T-helper 17 cell (primary cell): ENCODE data around the gene CDC5L. TPM values are rescaled to one million over a fixed set of nuclear protein-coding genes. Genes with fewer than 3 reads are reported as not detected.
A peak's percentile ranks its signal among the peaks of the same experiment; 100 is the strongest.

Experiments
- ATAC-seq: fragments of 150-1000 bp; cut with Tn5 transposase; 2 replicates; pipeline ENCODE4 v1.10.0; 2021; ENCODE audit warnings: mild to moderate bottlenecking, moderate library complexity
- DNase-seq, 3 donors: peaks; one replicate each; pipeline versions ENCODE4 v3.0.0 to v3.0.0-alpha.2; 2020 to 2021
- H3K9me3 ChIP-seq: one replicate; pipeline ENCODE4 v1.7.0; 2013; ENCODE audit warnings: low read length, mild to moderate bottlenecking; ENCODE audit not compliant: control insufficient read depth, poor library complexity, severe bottlenecking
- H3K27ac Mint-ChIP-seq: one replicate; pipeline ENCODE4 v1.8.0; 2022; ENCODE audit warnings: mild to moderate bottlenecking, moderate library complexity, mixed read lengths
- H3K27me3 Mint-ChIP-seq: one replicate; pipeline ENCODE4 v1.8.0; 2022; ENCODE audit warnings: mixed read lengths
- H3K36me3 Mint-ChIP-seq: one replicate; pipeline ENCODE4 v1.8.0; 2022; ENCODE audit warnings: low read depth, mixed read lengths
- H3K4me1 Mint-ChIP-seq: one replicate; pipeline ENCODE4 v1.8.0; 2022; ENCODE audit warnings: mild to moderate bottlenecking, mixed read lengths
- H3K4me3 Mint-ChIP-seq: one replicate; pipeline ENCODE4 v1.8.0; 2022; ENCODE audit warnings: mild to moderate bottlenecking, moderate library complexity, mixed read lengths
- total RNA-seq, 4 donors: library from RNA in 2 of 4; stranded (reverse) in 2 of 4; gene quantifications; one replicate each; pipeline ENCODE4 v1.2.3 and lab custom pipeline; 2022 to 2026

The CDC5L gene
- total RNA-seq, 2 donors from 2014 or later, result 17.8 to 24.7 TPM

DNA sequence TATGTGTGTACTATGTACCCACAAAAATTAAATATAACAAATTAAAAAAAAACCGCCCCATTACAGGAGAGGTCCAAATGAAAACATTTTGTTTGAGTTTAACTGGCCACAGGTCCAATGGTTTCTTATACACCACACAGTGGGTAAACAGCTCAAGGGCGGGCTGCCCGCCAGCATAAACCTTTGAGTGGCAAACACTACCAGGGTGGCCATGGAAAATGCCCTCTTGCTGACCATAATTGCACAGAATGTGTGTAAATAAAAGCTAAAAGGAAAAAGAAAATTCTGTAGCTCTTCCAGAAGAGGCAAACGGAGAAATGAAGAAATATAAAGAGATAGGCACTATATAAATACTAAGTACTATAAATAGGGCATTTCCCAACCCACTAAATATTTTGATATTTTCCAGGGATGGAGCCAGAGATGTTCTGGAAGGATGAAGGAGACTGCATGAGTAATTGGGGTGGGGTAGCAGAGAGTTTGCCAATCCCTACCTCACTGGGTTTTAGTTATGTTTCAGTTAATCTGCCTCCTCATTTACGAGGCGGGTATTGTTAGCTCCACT, 1.1 kb upstream of the CDC5L start:
- no peak for ATAC-seq
- Mint-ChIP-seq H3K4me3 (peak overlapping the region; percentile 97), H3K27ac (peak overlapping the region; percentile 98), H3K27me3 (peaks cover 12% of the 10 kb centered on the region), H3K4me1 (peaks cover 38% of the 10 kb centered on the region), H3K36me3 (peaks cover 3% of the 10 kb centered on the region)
- no peak for DNase-seq
- H3K9me3 ChIP-seq, result no peaks in the 10 kb centered on the region

- no peaks in the 10 kb centered on the region for H3K9me3 ChIP-seq
- DNase-seq, result no peak
- H3K4me1 Mint-ChIP-seq, result peaks cover 42% of the 10 kb centered on the region
- ATAC-seq, result peak; percentile 24
- H3K4me3 Mint-ChIP-seq, result peak overlapping the region; percentile 97
- peaks cover 3% of the 10 kb centered on the region for H3K36me3 Mint-ChIP-seq
- H3K27ac Mint-ChIP-seq, result peak overlapping the region; percentile 98
- H3K27me3 Mint-ChIP-seq, result peaks cover 7% of the 10 kb centered on the region
Observed at GRCh38 chr6:44386929-44387345, 569 bp upstream of the CDC5L start.

- no peak for ATAC-seq
- peaks cover 3% of the 10 kb centered on the region for H3K36me3 Mint-ChIP-seq
Observed at GRCh38 chr6:44388135-44388487, 605 bp downstream of the CDC5L start.

DNA sequence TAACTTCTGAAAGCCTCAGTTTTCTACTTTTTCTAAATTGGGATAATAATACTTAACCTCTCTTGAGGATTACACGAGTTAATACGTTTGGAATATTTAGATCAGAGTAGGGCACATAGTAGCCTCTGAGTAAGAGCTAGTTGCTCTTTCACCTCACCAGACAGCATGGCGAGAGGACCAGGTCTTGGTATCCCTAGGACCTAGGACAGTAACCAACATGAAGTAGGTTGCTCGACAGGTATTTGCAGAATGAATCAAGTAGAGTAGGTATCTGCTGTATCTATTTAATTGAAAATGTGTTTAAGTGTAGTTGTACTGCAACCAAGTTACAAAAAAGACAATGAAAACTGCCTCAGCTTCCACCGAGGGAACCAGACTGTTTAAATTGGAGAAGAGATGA, 1.4 kb downstream of the CDC5L start:
- DNase-seq (no peak), ATAC-seq (no peak)
- H3K27ac Mint-ChIP-seq, result peak overlapping the region; percentile 98
- peaks cover 5% of the 10 kb centered on the region for H3K27me3 Mint-ChIP-seq
- H3K36me3 Mint-ChIP-seq, result peaks cover 3% of the 10 kb centered on the region
- H3K4me3 Mint-ChIP-seq, result peak overlapping the region; percentile 97
- H3K9me3 ChIP-seq, result no peaks in the 10 kb centered on the region
- H3K4me1 Mint-ChIP-seq, result peaks cover 44% of the 10 kb centered on the region

More at GRCh38 chr6:44388135-44388487, 605 bp downstream of the CDC5L start:
- Mint-ChIP-seq H3K4me3 (peak overlapping the region; percentile 97), H3K27ac (peak overlapping the region; percentile 98), H3K4me1 (peaks cover 44% of the 10 kb centered on the region), H3K27me3 (peaks cover 5% of the 10 kb centered on the region)
- no peaks in the 10 kb centered on the region for H3K9me3 ChIP-seq
- DNase-seq, result peak in 1 of 3 donors; percentile 6

- Mint-ChIP-seq H3K27ac (peak overlapping the region; percentile 98), H3K4me1 (peaks cover 51% of the 10 kb centered on the region)
Observed at GRCh38 chr6:44390158-44390683, 2.7 kb downstream of the CDC5L start.

GRCh38 chr6:44395501-44395900, 8.0 kb downstream of the CDC5L start:
- Mint-ChIP-seq H3K27me3 (no peaks in the 10 kb centered on the region), H3K4me3 (no peak overlapping the region), H3K4me1 (peaks cover 33% of the 10 kb centered on the region), H3K36me3 (peaks cover 2% of the 10 kb centered on the region), H3K27ac (no peak overlapping the region)
- DNase-seq (no peak), ATAC-seq (no peak)
- no peaks in the 10 kb centered on the region for H3K9me3 ChIP-seq

More at GRCh38 chr6:44390158-44390683, 2.7 kb downstream of the CDC5L start:
- H3K9me3 ChIP-seq, result no peaks in the 10 kb centered on the region
- peaks cover 3% of the 10 kb centered on the region for H3K36me3 Mint-ChIP-seq
- ATAC-seq, result no peak
- H3K27me3 Mint-ChIP-seq, result no peaks in the 10 kb centered on the region
- H3K4me3 Mint-ChIP-seq, result peak overlapping the region; percentile 97
- no peak for DNase-seq

- Mint-ChIP-seq H3K27me3 (no peaks in the 10 kb centered on the region), H3K4me3 (no peak overlapping the region), H3K36me3 (peaks cover 7% of the 10 kb centered on the region), H3K4me1 (peaks cover 26% of the 10 kb centered on the region), H3K27ac (no peak overlapping the region)
- no peak for DNase-seq
- no peaks in the 10 kb centered on the region for H3K9me3 ChIP-seq
- ATAC-seq, result no peak
Observed at GRCh38 chr6:44396968-44397367, 9.5 kb downstream of the CDC5L start.

GRCh38 chr6:44397424-44398164, 10.1 kb downstream of the CDC5L start:
- Mint-ChIP-seq H3K27me3 (no peaks in the 10 kb centered on the region), H3K27ac (no peak overlapping the region), H3K4me1 (peaks cover 26% of the 10 kb centered on the region), H3K4me3 (no peak overlapping the region), H3K36me3 (peaks cover 7% of the 10 kb centered on the region)
- DNase-seq, result no peak
- no peaks in the 10 kb centered on the region for H3K9me3 ChIP-seq
- no peak for ATAC-seq

DNA sequence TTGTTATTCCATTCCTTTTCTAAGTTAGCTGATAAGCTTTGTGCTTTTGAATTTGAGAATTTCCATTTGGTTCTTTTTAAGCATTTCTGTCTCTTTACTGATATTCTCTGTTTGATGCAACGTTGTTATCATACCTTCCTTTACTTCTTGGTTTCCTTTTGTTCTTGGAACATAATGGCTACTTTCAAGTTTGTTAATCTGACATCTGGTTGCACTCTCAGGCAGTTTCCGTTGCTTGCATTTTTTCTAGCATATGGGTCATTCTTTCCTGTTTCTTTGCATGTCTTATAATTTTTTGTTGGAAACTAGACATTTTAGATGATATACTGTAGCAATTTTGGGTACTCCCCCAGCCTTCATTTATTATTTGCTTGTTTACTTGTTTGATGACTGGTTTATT, 12.5 kb downstream of the CDC5L start:
- peaks cover 12% of the 10 kb centered on the region for H3K36me3 Mint-ChIP-seq
- ATAC-seq, result no peak
- no peaks in the 10 kb centered on the region for H3K9me3 ChIP-seq
- no peak overlapping the region for H3K4me3 Mint-ChIP-seq
- DNase-seq, result no peak
- H3K4me1 Mint-ChIP-seq, result peaks cover 27% of the 10 kb centered on the region
- H3K27me3 Mint-ChIP-seq, result no peaks in the 10 kb centered on the region
- H3K27ac Mint-ChIP-seq, result no peak overlapping the region

DNA sequence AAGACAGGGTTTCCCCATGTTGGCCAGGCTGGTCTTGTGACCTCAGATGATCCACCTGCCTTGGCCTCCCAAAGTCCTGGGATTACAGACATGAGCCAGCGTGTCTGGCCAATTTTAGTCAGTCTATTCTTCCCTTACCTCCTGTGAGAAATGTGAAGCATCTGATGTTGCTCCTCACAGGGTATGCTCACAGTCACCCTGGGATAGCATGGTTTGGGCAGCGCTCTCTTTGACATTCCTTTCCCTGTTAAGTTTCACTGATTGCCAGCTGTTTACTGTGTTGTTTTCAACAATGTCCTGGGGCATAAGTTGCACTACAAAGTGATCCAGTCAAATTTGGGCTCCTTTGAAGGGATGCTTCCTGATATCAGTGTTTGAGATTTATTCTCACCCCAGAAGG, 13.1 kb downstream of the CDC5L start:
- Mint-ChIP-seq H3K27ac (no peak overlapping the region), H3K4me1 (peaks cover 23% of the 10 kb centered on the region), H3K4me3 (no peak overlapping the region), H3K36me3 (peaks cover 12% of the 10 kb centered on the region), H3K27me3 (no peaks in the 10 kb centered on the region)
- no peaks in the 10 kb centered on the region for H3K9me3 ChIP-seq
- ATAC-seq (no peak), DNase-seq (no peak)

GRCh38 chr6:44401138-44401537, 13.6 kb downstream of the CDC5L start:
- Mint-ChIP-seq H3K4me3 (no peak overlapping the region), H3K27me3 (no peaks in the 10 kb centered on the region), H3K4me1 (peaks cover 22% of the 10 kb centered on the region), H3K36me3 (peaks cover 12% of the 10 kb centered on the region), H3K27ac (no peak overlapping the region)
- DNase-seq (no peak), ATAC-seq (no peak)
- no peaks in the 10 kb centered on the region for H3K9me3 ChIP-seq

GRCh38 chr6:44404022-44404714, 16.7 kb downstream of the CDC5L start:
- Mint-ChIP-seq H3K27me3 (no peaks in the 10 kb centered on the region), H3K4me1 (peaks cover 25% of the 10 kb centered on the region), H3K36me3 (peaks cover 14% of the 10 kb centered on the region), H3K4me3 (no peak overlapping the region), H3K27ac (peak overlapping the region; percentile 62)
- ATAC-seq (no peak), DNase-seq (no peak)
- H3K9me3 ChIP-seq, result no peaks in the 10 kb centered on the region

GRCh38 chr6:44404715-44405099, 17.2 kb downstream of the CDC5L start:
- Mint-ChIP-seq H3K27me3 (no peaks in the 10 kb centered on the region), H3K4me1 (peaks cover 23% of the 10 kb centered on the region), H3K4me3 (no peak overlapping the region), H3K36me3 (peaks cover 12% of the 10 kb centered on the region), H3K27ac (peak overlapping the region; percentile 62)
- DNase-seq (no peak), ATAC-seq (no peak)
- no peaks in the 10 kb centered on the region for H3K9me3 ChIP-seq
